GM21576 (cell line): Measurements from ENCODE around the gene ABCC4.
A peak's percentile ranks its signal among the peaks of the same experiment; 100 is the strongest.

Experiments used
- ATAC-seq: cut with Tn5 transposase; IDR thresholded peaks from one replicate; pipeline ENCODE4 v1.9.1; 2021; ENCODE audit warnings: mild to moderate bottlenecking, moderate library complexity; ENCODE audit not compliant: unreplicated experiment

The ABCC4 gene

DNA sequence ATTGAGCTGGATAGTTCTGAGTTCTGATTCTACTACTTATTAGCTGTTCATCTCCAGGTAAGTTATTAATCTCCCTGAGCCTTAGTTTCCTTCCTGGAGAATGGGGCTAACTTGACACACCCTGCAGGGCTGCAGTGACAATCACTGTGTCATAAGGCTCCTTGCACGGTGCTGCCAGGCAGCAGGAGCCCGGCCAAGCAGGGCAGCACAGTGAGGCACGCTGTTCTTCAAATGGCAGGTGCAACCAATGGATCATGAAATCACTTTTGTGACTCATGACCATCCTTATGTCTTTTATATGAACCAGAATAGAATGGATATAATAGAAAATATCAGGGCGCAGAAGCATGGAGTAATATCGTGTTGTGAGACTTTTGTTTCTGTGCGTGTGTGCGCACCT is 242.6 kb downstream of the ABCC4 start:
- ATAC-seq: no peak

DNA sequence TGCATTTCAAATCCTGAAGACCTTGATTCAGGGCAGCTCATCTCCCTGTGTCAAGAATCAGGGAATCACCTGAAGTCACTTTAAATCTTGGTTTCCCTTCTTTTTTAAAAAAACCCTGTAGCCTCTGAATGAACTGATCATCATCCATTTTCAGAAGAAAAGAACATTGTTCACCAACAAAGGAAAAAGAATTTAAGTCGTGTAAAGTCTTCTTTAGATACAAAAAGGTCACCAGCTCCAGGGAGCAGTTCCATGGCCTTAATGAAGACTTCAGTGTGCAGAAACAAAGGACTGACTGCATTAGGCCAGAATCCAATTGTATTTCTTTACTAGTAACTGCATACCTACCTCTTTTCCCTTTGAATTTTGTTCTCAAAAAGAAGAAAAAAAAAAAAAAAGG is 245.0 kb downstream of the ABCC4 start:
- ATAC-seq: no peak

DNA sequence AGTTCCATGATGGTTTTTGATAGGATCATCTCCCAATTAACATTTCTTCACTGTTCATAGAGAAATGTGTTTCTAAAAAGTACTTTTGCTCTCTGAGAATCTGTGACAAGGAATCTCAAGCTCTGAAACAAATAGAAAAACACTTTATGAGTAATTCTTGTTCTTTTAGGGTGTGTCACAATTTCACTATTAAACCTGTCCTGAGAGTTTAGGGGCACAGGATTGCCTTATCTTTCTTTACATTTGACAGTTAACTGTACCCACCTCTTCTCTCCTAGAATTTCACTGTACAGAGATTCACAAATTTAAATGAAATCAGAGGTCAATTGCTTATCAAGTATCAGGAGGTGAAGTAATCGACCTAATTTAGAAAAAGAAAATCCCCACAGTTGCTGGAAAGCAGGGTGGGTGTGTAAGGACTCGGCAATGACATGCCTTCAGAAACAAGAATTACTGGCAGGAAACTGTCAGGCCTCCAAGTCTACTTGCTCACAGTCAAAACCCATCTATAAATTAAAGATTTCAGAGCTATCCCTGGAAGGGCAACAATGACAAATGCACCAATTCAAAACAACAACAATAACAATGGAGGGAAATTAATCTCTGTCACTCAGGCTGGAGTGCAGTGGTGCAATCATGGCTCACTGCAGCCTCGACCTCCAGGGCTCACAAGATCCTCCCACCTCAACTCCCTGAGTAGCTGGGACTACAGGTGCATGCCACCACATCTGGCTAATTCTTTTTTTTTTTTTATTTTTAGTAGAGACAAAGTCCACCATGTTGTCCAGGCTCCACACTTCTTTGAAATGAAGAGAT is 250.2 kb downstream of the ABCC4 start:
- peak; percentile 51 for ATAC-seq

DNA sequence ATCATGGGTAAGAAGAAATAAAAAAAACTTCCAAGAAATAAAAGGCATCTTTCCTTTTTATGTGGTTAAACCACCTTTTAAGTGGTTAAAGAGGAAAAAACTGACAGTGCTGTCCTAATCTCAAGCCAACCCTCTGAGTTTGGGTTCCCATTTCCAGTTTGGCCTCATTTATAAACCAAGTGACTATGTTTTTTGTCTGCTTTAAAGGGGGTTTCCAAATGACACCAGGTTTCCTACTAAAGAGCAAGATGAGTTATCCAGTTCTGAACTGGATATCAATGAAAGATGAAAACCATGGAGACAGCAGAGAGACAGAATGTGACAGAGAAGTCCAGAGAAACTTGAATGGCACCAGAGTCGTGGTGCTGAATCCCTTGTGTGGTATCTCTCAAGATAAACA is 251.5 kb downstream of the ABCC4 start:
- ATAC-seq: no peak

DNA sequence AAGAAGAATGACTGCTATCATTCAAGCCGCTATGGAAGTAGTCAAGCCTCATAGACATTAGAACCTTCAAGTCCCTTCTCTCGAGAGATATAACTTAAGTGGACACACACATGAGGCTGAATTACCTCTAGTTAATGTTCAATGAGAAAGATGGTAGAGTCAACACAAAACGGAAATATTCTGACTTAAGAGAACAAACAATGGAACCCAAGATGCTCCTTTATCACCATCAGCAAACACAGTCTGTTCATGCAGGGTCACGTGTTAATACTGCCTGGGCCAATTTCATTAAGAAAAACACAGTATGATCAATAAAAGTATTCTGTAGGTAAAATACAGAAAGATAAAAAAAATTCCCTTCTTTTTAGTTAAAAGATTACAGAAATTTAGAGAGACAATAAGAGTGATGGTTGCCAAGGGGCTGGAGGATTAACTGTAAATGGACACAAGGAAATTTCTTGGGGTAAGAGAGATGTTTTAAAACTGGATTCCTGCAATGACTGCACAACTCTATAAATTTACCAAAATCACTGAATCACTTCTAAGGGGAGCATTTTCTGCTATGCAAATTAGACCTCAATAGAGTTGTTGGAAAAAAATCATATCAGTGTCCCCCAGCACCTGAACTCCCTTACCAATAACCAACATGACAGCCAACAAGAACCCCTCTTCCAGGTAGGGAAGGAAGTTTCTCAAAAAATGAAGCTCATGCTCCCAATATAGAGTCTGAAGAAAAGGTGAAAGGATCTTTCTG is 256.6 kb downstream of the ABCC4 start:
- ATAC-seq: no peak

DNA sequence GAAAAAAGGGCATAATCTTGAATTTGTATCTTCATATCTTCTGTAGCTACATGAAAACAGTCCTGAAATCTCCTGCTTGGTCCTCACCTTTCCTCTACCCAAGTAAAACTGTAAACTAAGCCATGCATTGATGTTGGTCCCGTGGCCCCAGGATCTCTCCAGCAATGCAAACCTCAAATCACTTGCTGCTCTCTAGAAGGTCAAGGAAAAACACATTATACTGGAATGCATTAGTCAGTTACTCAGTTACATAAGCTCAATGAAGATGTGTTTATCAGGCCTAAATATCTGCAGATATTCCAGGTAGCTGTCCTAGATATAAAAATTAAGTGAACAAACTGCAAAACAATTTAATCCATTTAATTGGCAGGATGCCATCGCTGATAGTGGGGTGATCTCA is 261.8 kb downstream of the ABCC4 start:
- ATAC-seq: no peak

DNA sequence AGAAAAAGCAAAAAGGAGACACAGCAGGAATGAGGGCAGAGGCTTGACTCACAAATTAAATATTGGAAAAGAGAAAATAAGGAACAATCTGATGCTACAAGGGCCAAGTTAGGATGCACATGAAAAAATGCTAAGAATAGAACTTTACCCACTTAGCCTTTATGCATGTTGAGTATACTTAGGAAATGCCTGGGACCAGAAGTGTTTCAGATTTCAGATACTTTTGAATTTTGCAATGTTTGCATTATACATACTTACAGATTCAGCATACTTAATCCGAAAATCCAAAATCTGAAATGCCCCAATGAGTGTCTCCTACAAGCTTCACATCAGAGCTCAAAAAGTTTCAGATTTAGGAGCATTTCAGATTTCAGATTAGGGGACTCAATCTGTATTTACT is 262.3 kb downstream of the ABCC4 start:
- no peak for ATAC-seq

DNA sequence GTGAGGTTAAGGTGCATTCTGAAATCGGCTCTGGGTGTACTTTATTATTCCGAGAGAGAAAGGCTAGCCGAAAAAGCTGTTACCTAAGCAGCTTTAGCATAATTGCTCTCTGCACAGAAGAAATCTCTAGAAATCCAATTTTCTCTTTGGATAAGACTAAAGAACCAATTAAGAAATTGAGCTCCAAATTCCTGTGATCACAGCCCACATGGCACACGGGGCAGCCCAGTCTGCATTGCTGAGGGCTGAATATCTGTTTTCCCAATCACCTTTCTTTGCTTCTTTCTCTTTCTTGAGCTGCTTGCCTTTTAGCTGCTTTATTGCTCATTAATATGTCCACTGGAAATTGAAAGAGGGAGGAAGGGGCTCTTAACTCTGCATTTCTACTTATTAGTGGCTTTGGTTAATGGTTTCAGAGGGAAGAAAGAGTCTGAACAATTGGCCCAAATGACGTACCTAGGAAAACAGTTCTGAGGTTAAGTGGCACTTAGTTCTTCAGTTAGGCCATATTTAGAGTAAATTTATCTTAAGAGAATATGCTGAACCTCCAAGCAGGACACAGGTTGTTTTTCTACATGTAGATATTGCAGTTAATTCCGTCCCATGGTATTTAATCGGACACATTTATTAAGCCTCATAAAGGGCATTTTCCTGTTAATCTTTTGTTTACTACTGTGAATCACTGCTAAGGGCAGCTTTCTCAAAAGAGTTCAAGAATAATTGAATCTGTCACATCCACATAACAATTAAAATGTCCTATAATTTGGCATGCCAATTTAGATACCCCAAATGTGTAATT is 265.7 kb downstream of the ABCC4 start:
- no peak for ATAC-seq

DNA sequence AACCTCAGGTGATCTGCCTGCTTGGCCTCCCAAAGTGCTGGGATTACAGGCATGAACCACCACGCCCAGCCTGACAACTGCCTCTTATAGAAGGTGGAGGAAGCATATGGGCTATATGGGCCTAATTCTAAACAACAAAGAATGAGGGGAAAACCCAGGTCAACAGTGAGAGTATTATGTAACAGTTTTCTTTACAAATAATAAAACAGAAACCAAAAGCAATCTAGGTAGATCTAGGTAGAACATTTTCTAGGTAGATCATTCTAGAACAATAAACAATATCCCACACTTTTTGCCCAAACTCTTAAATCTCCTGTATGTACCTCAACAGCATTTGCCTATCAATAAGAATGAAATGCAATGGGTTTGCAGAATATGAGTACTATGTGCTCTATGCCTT is 267.4 kb downstream of the ABCC4 start:
- ATAC-seq: peak; percentile 72

DNA sequence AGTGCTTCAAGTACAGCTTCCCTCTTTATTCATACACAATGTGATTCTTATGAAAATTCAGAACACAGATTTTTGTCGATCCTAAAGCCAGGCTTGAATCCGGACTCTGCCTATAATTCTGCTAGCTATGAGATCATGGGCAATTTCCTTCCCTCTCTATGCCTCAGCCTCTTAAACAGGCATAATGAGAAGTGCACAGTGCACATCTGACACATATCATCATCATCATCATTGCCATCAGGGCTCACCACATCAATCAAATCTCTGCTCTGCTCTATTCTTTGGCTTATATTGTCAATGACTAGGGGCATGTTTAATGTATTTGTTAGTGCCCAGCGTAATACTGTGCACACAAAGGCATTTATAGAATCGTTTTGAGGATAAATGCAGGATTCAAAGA is 269.1 kb downstream of the ABCC4 start:
- ATAC-seq: no peak

DNA sequence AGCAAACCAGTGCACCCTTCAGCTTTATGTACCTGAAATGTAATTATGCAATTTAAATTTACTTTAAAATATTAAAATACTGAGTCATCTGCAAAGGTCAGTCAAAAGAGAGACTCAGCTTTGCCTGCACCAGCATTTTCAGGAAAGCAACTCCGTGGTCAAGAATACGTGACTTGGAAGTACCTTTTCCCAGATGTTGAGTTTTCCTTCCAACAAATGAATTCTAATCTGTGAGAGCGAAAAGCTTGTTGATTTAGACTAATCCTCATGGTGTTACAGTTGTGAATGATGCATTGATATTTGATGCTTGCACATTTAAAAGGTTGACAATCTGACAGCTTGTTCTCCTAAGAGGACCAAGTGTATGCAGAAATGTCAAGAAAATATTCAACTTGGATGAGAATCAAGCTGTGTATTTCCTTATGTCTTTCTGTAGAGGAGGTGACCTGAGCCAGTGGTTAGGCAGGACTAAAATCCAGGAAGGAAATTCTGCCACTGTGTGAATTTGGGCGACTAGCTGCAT is 270.4 kb downstream of the ABCC4 start:
- ATAC-seq: no peak

DNA sequence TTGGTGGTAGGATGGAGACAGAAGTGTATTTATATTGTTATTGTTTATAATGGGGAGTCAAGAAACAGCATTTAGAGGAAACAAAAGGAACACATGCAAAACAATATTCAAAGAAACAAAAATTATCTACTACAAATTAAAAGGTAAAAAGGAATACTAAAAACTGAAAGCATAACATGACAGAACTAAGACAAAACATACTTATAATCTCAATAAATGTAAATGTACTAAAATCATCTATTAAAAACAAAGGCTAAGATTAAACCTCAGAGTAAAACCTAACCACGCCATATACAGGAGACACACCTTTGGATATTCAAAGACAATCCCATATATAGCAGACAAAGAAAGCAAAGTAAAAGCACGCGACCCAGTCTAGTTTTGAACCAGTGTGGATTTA is 273.6 kb downstream of the ABCC4 start:
- no peak for ATAC-seq

DNA sequence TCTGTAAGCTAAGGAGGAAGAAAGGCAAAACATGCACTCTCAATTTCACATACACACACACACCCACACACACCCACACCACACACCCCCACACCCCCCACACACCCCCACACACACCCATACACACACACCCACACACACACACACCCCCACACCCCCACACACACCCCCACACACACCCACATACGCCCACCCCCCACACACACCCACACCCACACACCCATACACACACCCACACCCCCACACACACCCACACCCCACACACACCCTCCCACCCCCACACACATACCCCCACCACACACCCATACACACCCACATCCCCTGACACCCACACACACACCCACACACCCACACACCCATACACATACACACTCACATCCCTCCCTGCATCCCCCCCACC is 276.1 kb downstream of the ABCC4 start:
- no peak for ATAC-seq

DNA sequence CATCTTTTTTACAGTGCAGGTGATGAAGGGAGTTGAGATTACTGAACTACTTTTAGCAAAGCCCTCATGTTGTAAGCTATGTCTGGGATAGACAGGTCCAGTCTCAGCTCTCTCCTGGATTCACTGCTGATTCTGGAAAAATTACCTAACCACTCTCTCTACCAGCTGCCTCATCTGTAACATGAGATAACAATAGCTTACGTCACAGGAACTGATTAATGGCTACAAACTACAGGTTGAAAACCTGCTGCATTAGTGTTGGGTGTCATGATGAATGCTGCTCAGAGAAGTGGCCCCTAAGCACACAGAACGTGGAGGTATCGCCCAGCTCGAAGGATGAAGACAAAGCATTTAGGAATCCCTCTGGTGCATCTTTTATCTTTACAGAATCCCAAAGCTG is 277.8 kb downstream of the ABCC4 start:
- ATAC-seq: no peak

DNA sequence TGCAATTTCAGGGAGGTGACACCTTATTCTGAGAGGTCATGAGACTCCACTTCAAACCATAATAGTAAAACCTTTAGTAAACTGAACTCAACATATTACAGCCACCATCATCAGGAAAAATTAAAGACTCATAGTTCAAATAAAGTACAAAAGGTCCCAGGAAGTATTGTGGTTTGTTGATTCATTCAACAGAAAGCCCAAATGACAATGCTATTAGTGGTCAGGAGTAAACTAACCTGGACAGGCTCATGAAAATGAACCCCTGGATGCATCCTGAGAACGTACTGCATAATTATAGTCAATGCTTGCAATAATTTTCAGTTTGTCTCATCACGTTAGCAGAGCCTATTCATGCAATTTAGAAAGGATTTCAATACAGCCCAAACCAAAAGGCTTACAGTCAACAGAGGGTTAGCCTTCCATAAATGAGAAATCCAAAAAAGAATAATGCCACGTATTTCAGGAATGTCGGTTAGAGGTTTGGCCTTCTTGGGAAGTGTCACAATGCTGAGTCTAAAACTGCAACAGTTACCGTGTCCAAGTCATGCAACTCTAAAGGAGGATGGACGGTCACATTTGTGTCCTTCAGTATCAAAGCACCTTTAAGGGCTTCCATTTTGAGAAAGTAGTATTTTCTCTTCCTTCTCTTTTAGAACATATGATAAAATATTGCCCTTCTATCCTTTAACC is 280.8 kb downstream of the ABCC4 start:
- ATAC-seq: no peak

DNA sequence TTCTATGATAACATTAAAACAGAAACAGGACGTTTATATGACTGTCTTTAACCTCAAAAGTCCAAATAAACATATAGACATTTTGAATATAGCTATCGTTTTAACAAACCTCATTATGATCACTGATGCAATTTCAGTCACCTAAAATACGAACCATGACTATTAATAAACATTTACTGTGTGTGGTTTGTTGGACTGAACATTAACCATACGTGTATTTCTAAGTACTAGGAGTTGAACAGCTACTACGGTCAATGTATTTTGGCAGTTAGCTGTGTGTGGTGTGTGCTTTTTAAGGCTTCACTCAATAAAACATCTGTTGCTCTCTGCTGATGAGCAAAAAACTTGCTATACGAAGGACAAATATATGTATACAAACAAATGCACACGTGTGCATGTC is 281.4 kb downstream of the ABCC4 start:
- no peak for ATAC-seq

DNA sequence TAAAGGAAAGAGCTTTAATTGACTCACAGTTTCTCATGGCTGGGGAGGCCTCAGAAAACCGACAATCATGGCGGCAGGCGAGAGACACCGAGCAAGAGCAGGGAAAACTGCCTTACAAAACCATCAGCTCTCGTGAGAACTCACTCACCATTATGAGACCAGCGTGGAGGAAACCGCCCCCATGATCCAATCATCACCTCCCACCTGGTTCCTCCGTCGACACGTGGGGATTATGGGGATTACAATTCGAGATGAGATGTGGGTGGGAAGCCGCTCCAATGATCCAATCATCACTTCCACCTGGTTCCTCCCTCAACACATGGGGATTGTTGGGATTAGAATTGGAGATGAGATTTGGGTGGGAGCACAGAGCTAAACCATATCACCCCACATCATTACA is 293.9 kb downstream of the ABCC4 start:
- no peak for ATAC-seq

DNA sequence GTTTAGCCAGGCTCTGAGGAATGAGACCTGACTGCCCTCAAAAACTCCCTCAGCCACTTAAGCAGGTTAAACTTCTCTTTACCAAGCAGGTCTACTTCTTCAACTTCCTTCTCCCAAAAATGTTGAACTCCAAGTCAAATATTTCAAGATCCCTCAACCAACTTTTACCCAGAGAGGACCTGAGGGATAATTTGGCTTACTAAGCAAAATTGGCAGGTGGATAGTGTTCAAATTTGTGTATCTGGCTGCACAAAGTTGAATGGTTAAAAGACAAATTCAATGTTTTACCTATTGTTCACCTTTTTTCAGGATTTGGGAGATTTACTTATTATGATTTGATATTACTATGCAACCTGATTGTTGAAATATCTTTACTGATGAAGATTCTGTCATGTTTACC is 296.0 kb downstream of the ABCC4 start:
- ATAC-seq: no peak

DNA sequence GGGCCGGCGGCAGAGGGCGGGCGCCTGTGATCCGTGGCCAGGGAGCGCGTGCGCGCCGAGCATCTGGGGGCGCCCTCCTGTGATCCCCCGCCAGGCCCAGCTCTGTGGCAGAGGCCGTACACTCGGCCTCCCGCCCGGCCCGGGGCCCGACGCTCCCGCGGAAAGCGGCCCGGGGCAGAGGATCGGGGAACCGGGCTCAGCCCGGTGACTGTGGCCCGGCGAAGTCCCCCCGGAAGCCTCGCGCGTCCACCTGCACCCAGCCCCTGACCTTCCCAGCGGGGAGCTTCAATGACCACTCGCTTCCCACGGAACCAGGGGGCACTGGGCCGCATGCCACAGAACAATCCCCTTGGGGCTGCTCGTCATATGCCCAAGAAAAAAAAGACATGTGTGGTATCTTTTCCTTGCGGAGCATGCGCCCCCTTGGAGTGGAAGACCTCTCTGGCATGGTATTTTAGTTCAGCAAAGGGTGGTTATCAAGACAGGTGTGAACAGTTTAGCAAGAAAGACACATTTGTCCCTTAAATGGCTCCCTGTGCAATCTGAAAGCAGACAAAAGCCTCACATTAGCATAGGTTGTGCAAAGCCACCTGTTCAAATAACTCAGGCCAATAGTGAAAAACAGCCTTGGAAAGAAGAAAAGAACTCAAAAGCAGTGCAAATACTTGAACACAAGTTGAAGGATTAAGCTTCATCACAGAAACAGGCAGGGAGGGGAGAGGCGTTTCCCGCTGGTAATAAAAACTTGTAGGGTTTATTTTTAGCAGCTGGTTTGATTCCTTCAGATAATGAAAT is 298.0 kb downstream of the ABCC4 start:
- no peak for ATAC-seq

DNA sequence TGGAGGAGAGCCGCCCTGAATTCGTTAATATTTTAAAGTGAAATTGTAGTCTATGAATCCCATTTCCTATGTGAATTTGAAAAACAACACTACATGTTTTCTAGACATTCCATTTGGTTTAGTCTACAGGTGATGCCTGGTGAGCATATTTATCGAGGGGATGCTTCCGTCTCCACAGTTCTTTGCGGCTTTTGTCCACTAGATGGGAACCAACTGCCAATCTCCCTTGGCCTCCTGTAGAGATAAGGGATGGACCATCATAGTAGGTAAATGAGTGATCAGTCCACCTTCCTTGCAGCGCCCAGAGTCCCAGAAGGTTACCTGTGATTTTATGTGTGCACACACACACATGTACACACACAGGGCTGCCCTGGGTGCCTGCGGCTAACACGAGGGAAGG is 299.1 kb downstream of the ABCC4 start:
- ATAC-seq: no peak
